PFSK-1 (cell line): ENCODE measurements around the gene MARK3.

Experiments
- FOXP2 ChIP-seq: optimal IDR thresholded peaks from 2 replicates; pipeline ENCODE3; 2011; ENCODE audit warnings: borderline replicate concordance, control low read depth, inconsistent platforms; ENCODE audit not compliant: insufficient read depth; ENCODE audit errors: extremely low read length, extremely low read depth
- POLR2AphosphoS5 ChIP-seq: IDR thresholded peaks from 2 replicates; pipeline ENCODE4 v1.6.1; 2012; ENCODE audit warnings: low read depth, mild to moderate bottlenecking, control low read depth, low read length, moderate library complexity
- REST ChIP-seq, 2 experiments: IDR thresholded peaks; 2 replicates each; pipeline versions ENCODE4 v1.6.1 to v1.8.0; 2011 to 2012; ENCODE audit warnings: low read depth in 2 of 2, low read length in 2 of 2, control low read depth in 1 of 2, inconsistent platforms in 1 of 2, mild to moderate bottlenecking in 1 of 2, moderate library complexity in 1 of 2; ENCODE audit not compliant: insufficient read depth in 1 of 2
- SIN3A ChIP-seq: IDR thresholded peaks from 2 replicates; pipeline ENCODE4 v1.6.1; 2012; ENCODE audit warnings: mild to moderate bottlenecking, low read length, moderate library complexity, borderline replicate concordance; ENCODE audit not compliant: insufficient read depth
- TAF1 ChIP-seq: IDR thresholded peaks from 2 replicates; pipeline ENCODE4 v1.6.1; 2012; ENCODE audit warnings: low read length, control low read depth, borderline replicate concordance; ENCODE audit not compliant: insufficient read depth

MARK3 gene

GRCh38 chr14:103384450-103385151 lies 614 bp upstream of the MARK3 start:
- no peak for TF ChIP-seq SIN3A
- no peak for TF ChIP-seq REST (IDR thresholded peaks at IDR 0.05; ENCODE audit: insufficient read depth in 1 of 2, low read depth in 2 of 2, low read length in 2 of 2)
- TF ChIP-seq TAF1, result no peak
- no peak for TF ChIP-seq POLR2AphosphoS5
- no peak for TF ChIP-seq FOXP2

GRCh38 chr14:103385929-103386712 lies 906 bp downstream of the MARK3 start:
- TF ChIP-seq REST (IDR thresholded peaks at IDR 0.05; ENCODE audit: insufficient read depth in 1 of 2, low read depth in 2 of 2, low read length in 2 of 2), result no peak

GRCh38 chr14:103386713-103387329 lies 1.6 kb downstream of the MARK3 start:
- TF ChIP-seq REST (IDR thresholded peaks at IDR 0.05; ENCODE audit: insufficient read depth in 1 of 2, low read depth in 2 of 2, low read length in 2 of 2), result no peak
- TF ChIP-seq POLR2AphosphoS5, result no peak
- TF ChIP-seq FOXP2, result no peak
- no peak for TF ChIP-seq TAF1
- no peak for TF ChIP-seq SIN3A

- no peak for TF ChIP-seq TAF1
- TF ChIP-seq SIN3A, result no peak
These were observed 3.4 kb downstream of the MARK3 start for GRCh38 chr14:103388664-103389063.

GRCh38 chr14:103390605-103391004 lies 5.4 kb downstream of the MARK3 start:
- no peak for TF ChIP-seq REST (IDR thresholded peaks at IDR 0.05; ENCODE audit: insufficient read depth in 1 of 2, low read depth in 2 of 2, low read length in 2 of 2)
- no peak for TF ChIP-seq SIN3A
